H1 (cell line): ENCODE results near the gene TXNL4A. TPM values are rescaled to one million over a fixed set of nuclear protein-coding genes. Genes with fewer than 3 reads are reported as not detected.

ENCODE experiments used
- BACH1 ChIP-seq: IDR thresholded peaks from 2 replicates; pipeline ENCODE4 v1.6.1; 2012; ENCODE audit warnings: low read length, improper control_type of control experiment
- BRCA1 ChIP-seq: IDR thresholded peaks from 2 replicates; pipeline ENCODE4 v1.6.1; 2012; ENCODE audit warnings: low read depth, low read length, improper control_type of control experiment
- CBX5 ChIP-seq: fragments of 300-800, 300-1000 bp; sonication (generic); IDR thresholded peaks from 2 replicates; pipeline ENCODE4 v1.7.1; 2016; ENCODE audit warnings: antibody characterized with exemption, low read length, low read depth
- CTBP2 ChIP-seq: IDR thresholded peaks from 2 replicates; pipeline ENCODE4 v1.7.0; 2011; ENCODE audit warnings: borderline replicate concordance, mild to moderate bottlenecking, moderate library complexity, mixed read lengths, low read length; ENCODE audit not compliant: insufficient read depth, insufficient read length
- HDAC2 ChIP-seq, 2 experiments: fragments of 300-600 bp in 1 of 2; sonication (generic) in 1 of 2; IDR thresholded peaks; 2 replicates each; pipeline ENCODE4 v1.6.1; 2011 to 2012; ENCODE audit warnings: low read depth in 2 of 2, low read length in 2 of 2, mild to moderate bottlenecking in 2 of 2, moderate library complexity in 2 of 2, borderline replicate concordance in 1 of 2, inconsistent platforms in 1 of 2
- JUN ChIP-seq: IDR thresholded peaks from 2 replicates; pipeline ENCODE4 v1.6.1; 2011; ENCODE audit warnings: low read depth, mild to moderate bottlenecking, improper control_type of control experiment, low read length
- NRF1 ChIP-seq: IDR thresholded peaks from 2 replicates; pipeline ENCODE4 v1.6.1; 2011; ENCODE audit warnings: mild to moderate bottlenecking, low read depth, low read length, improper control_type of control experiment
- PHF8 ChIP-seq: fragments of 200-600 bp; sonication (generic); conservative IDR thresholded peaks from 2 replicates; pipeline ENCODE4 v1.7.1; 2012; ENCODE audit warnings: low read depth, mild to moderate bottlenecking, inconsistent platforms, low read length, moderate library complexity
- POLR2AphosphoS5 ChIP-seq: IDR thresholded peaks from 2 replicates; pipeline ENCODE4 v1.6.1; 2011; ENCODE audit warnings: low read depth, low read length
- POU5F1 ChIP-seq: IDR thresholded peaks from 2 replicates; pipeline ENCODE4 v1.6.1; 2011; ENCODE audit warnings: low read depth, mild to moderate bottlenecking, low read length, moderate library complexity
- SAP30 ChIP-seq: fragments of 300-600 bp; sonication (generic); IDR thresholded peaks from 2 replicates; pipeline ENCODE4 v1.7.1; 2012; ENCODE audit warnings: low read length, moderate library complexity, mild to moderate bottlenecking, inconsistent platforms; ENCODE audit not compliant: insufficient read depth, insufficient replicate concordance
- SIRT6 ChIP-seq: IDR thresholded peaks from one replicate; pipeline ENCODE4 v1.7.1; 2012; ENCODE audit warnings: low read length, inconsistent platforms
- SIX5 ChIP-seq: IDR thresholded peaks from 2 replicates; pipeline ENCODE4 v1.6.1; 2011; ENCODE audit warnings: mild to moderate bottlenecking, low read depth, low read length
- SRF ChIP-seq: IDR thresholded peaks from 2 replicates; pipeline ENCODE4 v1.6.1; 2011; ENCODE audit warnings: mild to moderate bottlenecking, low read depth, low read length, moderate library complexity
- TAF7 ChIP-seq: optimal IDR thresholded peaks from 2 replicates; pipeline ENCODE3; 2011; ENCODE audit warnings: low read depth, mild to moderate bottlenecking, inconsistent platforms, low read length, moderate library complexity, borderline replicate concordance
- ZNF274 ChIP-seq: IDR thresholded peaks from 2 replicates; pipeline ENCODE4 v1.7.0; 2012; ENCODE audit warnings: low read length, borderline replicate concordance; ENCODE audit errors: extremely low read depth
- polyA plus RNA-seq, 7 experiments: library from polyadenylated mRNA; depleted of rRNA in 3 of 7; stranded (reverse) in 5 of 7; unstranded in 2 of 7; fragments of >200 nt in 5 of 7; fragments of 200-250 nt in 2 of 7; gene quantifications; 1 replicate in 5 of 7; 2 replicates in 1 of 7; 4 replicates in 1 of 7; pipeline versions ENCODE4 v1.2.1 to v1.2.3, GENCODE V29; 2011 to 2013; ENCODE audit warnings: missing spikeins in 2 of 7, mixed read lengths in 2 of 7
- total RNA-seq: library from RNA; stranded (reverse); fragmentation: NEBNext Ultra II Directional; extraction: Animal tissue kit (Norgen Biotek cat#: 25700); gene quantifications from 2 replicates; pipeline ENCODE4 v1.2.1, GENCODE V29; 2021
- TF ChIP-seq, protein P1 (sequence below): IDR thresholded peaks from 2 replicates; pipeline ENCODE4 v1.6.1; 2011; ENCODE audit warnings: low read depth, mild to moderate bottlenecking, low read length; ENCODE audit not compliant: insufficient read depth
- TF ChIP-seq, protein P2 (sequence below), 3 experiments: IDR thresholded peaks; 1 replicate in 2 of 3; 2 replicates in 1 of 3; pipeline versions ENCODE4 v1.5.1 to v1.6.1; 2011; ENCODE audit warnings: low read length in 3 of 3, mild to moderate bottlenecking in 3 of 3, inconsistent platforms in 2 of 3, low read depth in 1 of 3, moderate library complexity in 1 of 3; ENCODE audit not compliant: insufficient read depth in 1 of 3; ENCODE audit errors: control extremely low read depth in 1 of 3
- TF ChIP-seq, protein P3 (sequence below): IDR thresholded peaks from 2 replicates; pipeline ENCODE4 v1.6.1; 2012; ENCODE audit warnings: low read length, inconsistent platforms

TXNL4A gene
- total and polyA plus RNA-seq, 2 of the 8 experiments (the other 6 are each of a cell fraction or from before 2014, with no cell fraction given), result 169 to 181 TPM

DNA sequence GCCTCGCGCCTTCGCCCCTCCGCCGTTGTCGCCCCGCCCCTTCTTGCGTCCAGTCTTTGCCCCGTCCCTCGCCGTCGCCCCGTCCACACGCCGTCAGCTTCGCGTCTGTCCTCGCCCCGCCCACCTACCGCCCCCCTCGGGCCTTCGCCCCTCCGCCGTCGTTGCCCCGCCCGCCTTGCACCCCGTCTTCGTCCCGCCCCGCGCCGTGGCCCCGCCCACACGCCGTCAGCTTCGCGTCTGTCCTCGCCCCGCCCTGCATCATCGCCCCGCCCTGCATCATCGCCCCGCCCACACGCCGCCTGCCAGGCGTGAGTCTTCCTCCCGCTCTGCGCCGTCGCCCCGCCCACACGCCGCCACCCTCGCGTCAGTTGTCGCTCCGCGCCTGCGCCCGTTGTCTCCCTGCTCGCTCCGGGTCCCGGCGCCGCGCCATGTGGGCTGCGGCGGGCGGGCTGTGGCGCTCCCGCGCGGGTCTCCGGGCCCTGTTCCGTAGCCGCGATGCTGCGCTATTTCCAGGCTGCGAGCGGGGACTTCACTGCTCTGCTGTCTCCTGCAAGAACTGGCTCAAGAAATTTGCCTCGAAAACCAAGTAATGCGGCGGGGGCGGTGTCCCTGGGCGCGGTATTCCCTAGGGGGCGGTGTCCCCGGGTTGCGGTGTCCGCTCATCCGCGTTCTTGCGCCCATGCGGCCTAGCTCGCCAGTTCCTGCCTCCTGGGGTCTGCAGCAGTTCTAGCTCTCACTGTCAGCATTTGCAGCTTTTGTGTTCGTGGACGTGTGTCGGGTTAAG lies 45.9 kb upstream of the TXNL4A start, which contains the start of gene RBFA (continued):
- TF ChIP-seq PHF8 (peak; percentile 94), SIX5 (no peak), BACH1 (no peak), NRF1 (peak; percentile 33; the same call in 1 of the 2 replicates), HDAC2 (IDR thresholded peaks at IDR 0.05; ENCODE audit: borderline replicate concordance in 1 of 2, low read depth in 2 of 2, low read length in 2 of 2) (peak in 1 of 2 experiments; percentile 79; a peak in 2 of 4 replicates), SRF (no peak), TAF7 (peak; percentile 57), ZNF274 (no peak), JUN (no peak), CBX5 (no peak), POU5F1 (no peak), CTBP2 (no peak), POLR2AphosphoS5 (peak; percentile 75; the same call in 1 of the 2 replicates), SAP30 (peak; percentile 46), BRCA1 (no peak), SIRT6 (no peak)
- TF ChIP-seq, protein P1, sequence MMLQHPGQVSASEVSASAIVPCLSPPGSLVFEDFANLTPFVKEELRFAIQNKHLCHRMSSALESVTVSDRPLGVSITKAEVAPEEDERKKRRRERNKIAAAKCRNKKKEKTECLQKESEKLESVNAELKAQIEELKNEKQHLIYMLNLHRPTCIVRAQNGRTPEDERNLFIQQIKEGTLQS, result no peak
- TF ChIP-seq, protein P2, sequence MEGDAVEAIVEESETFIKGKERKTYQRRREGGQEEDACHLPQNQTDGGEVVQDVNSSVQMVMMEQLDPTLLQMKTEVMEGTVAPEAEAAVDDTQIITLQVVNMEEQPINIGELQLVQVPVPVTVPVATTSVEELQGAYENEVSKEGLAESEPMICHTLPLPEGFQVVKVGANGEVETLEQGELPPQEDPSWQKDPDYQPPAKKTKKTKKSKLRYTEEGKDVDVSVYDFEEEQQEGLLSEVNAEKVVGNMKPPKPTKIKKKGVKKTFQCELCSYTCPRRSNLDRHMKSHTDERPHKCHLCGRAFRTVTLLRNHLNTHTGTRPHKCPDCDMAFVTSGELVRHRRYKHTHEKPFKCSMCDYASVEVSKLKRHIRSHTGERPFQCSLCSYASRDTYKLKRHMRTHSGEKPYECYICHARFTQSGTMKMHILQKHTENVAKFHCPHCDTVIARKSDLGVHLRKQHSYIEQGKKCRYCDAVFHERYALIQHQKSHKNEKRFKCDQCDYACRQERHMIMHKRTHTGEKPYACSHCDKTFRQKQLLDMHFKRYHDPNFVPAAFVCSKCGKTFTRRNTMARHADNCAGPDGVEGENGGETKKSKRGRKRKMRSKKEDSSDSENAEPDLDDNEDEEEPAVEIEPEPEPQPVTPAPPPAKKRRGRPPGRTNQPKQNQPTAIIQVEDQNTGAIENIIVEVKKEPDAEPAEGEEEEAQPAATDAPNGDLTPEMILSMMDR (IDR thresholded peaks at IDR 0.05; ENCODE audit: control extremely low read depth in 1 of 3, insufficient read depth in 1 of 3, low read depth in 1 of 3, low read length in 3 of 3), result peak; percentile 43 to 49 (median 48)
- TF ChIP-seq, protein P3, sequence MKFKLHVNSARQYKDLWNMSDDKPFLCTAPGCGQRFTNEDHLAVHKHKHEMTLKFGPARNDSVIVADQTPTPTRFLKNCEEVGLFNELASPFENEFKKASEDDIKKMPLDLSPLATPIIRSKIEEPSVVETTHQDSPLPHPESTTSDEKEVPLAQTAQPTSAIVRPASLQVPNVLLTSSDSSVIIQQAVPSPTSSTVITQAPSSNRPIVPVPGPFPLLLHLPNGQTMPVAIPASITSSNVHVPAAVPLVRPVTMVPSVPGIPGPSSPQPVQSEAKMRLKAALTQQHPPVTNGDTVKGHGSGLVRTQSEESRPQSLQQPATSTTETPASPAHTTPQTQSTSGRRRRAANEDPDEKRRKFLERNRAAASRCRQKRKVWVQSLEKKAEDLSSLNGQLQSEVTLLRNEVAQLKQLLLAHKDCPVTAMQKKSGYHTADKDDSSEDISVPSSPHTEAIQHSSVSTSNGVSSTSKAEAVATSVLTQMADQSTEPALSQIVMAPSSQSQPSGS, result no peak
